HG02623 (cell line): ENCODE measurements around the gene RACGAP1.

Experiments
- ATAC-seq: cut with Tn5 transposase; IDR thresholded peaks from one replicate; pipeline ENCODE4 v1.9.1; 2021; ENCODE audit warnings: moderate library complexity; ENCODE audit not compliant: unreplicated experiment

Gene RACGAP1

GRCh38 chr12:49956663-49957569 is 68.4 kb downstream of the RACGAP1 start:
- ATAC-seq, result no peak

DNA sequence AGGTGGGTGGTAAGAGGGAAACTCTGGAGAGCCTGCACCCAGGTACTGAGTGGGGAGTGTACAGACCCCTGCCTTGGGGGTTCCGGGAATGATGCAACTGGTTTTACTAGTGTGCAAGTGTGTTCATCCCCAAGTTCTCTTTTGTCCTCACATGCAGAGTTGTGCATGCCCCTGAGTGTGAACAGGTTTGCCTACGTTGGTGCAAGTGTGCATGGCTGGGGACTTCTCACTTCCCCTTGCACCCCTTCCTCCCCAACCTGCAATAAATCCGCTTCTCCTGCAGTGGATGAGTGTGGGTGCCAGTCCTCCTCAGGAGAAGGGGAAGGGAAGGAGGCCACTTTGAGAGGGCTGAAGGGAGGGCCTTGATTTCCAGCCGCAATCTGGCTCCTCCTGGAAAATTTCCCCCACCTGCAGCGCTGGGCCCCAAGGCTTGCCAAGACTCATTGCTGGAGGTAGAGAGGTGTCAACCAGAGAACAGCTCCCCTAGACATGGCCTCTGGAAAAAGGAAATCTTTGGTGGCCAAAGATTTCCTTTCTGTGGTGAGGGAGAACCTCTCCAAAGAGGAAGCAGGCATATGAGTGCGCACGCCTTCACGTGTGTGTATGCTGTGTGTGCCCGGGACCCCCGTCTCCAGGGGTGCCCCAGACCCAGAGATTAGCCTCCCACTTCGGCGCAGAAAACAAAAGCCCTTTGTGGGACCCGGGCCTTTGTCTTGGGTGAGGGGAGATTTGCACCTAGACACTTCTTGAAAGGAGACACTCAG is 69.2 kb downstream of the RACGAP1 start:
- ATAC-seq, result no peak

GRCh38 chr12:49954863-49955830 is 70.1 kb downstream of the RACGAP1 start:
- no peak for ATAC-seq

- ATAC-seq, result no peak
Measured at GRCh38 chr12:49953961-49954846, 71.1 kb downstream of the RACGAP1 start.

DNA sequence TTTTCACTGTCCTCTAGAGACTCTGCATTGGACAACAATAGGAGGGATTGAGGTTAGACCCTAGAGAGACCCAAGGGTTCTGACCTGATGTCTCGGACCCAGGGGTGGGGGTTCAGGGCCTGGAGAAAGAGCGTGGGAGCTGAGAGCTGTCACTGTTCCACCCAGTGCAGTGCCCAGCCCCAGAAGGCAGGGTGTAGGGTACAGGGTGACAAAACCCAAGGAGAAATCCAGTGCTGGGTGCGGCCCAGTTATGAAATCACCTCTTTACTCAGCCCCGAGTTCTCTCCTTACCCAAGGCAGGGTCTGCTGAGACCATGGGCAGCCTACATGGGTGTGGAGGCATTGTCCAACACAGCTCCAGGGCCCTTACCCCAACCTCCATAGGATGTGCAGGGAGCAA is 72.1 kb downstream of the RACGAP1 start:
- no peak for ATAC-seq

GRCh38 chr12:49952391-49953055 is 72.8 kb downstream of the RACGAP1 start:
- ATAC-seq, result no peak

GRCh38 chr12:49951411-49952240 is 73.7 kb downstream of the RACGAP1 start:
- no peak for ATAC-seq

DNA sequence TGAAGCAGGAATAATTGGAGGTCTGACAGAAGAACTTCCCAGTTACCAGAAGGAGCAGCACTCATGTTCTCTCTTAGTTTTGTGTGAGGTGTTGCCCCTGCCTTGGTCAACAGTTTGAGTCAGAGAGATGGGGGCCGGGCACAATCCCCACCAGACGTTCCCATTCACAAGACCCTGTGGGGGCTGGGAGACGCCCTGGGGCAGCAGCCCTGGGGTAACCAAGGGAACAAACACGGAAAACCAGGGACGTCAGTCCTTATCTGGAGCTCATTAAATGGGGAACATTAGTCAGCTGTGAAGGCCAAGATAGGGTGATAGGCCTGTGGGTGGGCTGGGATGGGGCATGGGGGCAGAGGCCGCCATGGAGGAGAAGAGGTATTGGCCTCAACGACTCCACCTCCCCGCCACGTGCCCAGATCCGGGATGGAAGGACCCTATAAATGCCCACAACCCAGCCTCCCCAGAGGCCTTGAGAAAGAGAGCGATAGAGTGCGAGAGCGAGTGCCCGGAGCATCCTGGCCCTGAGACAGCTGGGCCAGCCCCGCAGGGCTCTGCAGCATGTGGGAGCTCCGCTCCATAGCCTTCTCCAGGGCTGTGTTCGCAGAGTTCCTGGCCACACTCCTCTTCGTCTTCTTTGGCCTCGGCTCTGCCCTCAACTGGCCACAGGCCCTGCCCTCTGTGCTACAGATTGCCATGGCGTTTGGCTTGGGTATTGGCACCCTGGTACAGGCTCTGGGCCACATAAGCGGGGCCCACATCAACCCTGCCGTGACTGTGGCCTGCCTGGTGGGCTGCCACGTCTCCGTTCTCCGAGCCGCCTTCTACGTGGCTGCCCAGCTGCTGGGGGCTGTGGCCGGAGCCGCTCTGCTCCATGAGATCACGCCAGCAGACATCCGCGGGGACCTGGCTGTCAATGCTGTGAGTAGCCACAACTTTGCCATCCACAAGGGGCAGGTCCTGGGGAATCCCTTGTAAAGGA is 74.7 kb downstream of the RACGAP1 start, which contains the start of gene AQP2:
Gene AQP2 (plus strand): TSS at position 465 of the 979 bp plus-strand sequence. CDS start 94 bp downstream, at position 559.
- ATAC-seq, result no peak

- no peak for ATAC-seq
Measured at GRCh38 chr12:49949866-49950265, 75.4 kb downstream of the RACGAP1 start.

DNA sequence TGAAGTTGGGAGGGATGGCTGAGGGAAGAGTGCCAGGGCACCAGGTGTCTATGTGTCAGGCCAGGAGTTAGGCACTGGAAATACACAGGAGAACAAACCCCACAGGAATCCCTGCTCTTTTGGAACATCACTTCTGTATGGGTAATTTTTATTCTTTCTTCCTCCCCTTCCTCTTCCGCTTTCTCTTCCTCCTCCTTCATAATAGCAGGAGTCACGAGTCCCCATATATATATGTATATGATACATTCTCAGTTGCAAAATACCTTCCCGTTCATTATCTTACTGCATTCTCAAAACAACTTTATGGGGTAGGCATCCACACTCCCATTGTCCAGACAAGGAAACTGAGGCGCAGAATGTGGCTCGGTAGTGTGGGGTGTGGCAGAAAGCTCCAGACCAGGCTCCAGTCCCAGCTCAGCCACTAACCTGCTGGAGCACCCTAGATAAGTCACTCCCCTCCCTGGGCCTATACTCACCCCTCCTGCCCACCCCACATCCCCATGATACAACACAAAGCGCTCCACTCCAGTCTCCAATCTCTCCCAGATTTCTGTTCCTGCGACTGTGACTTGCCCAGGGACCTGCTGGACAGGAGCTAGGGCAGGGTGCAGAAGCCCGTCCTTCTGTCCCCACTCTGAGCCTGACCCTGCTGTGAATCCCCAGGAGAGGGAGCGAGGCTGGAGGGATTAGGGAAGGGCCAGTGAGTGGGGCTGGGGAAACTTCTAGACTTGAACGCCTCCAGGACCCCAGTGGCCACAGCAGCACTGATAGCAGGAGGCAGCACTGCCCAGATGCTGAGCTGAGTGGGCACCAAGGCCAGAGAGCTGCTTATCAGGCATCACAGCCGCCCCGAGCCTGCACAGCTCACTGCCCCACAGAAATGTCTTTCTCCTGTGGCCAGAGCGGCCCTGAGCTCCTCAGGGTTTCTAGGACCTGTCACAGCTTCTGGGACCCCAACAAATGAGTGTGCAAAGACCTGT is 76.1 kb downstream of the RACGAP1 start:
- ATAC-seq, result no peak

GRCh38 chr12:49947593-49948226 is 77.6 kb downstream of the RACGAP1 start:
- no peak for ATAC-seq

GRCh38 chr12:49946497-49946896 is 78.8 kb downstream of the RACGAP1 start:
- ATAC-seq, result no peak

DNA sequence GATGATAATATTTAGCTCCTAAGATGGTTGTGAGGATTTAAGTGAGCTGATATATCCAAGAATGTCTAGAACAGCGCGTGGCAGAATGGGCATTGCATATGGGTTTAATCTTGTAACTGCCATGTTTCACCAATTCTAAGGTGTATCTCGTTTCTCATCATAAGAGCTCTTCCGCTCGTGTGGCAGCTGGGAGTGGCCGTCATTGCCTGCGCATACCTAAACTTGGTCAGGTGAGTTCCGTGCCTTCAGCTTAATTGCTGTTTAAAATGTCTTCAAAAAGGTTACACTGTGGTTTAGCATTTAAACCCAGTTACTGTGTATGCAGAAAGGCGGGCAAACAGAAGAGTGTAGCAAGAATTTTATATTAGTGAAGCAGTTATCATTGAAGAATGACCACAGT is 79.2 kb downstream of the RACGAP1 start:
- no peak for ATAC-seq

- no peak for ATAC-seq
Measured at GRCh38 chr12:49945394-49946080, 79.8 kb downstream of the RACGAP1 start.

GRCh38 chr12:49944718-49945117 is 80.6 kb downstream of the RACGAP1 start:
- ATAC-seq, result no peak
